Endothelial cell of umbilical vein (primary cell): ENCODE results near the gene TRAIP. TPM values are rescaled to one million over a fixed set of nuclear protein-coding genes. Genes with fewer than 3 reads are reported as not detected.

Experiments used
- BruUV-seq: library from RNA; stranded (reverse); fragments of 400-500 nt; replicated peaks from 2 replicates; lab custom pipeline; 2021; lab: Mats Ljungman, UMichigan
- CTCF ChIA-PET: fragments of 300-600, 350-600 bp; sonication (Branson Sonifier 250); formaldehyde crosslinking; loops from one replicate; lab custom pipeline; 2021; ENCODE audit warnings: antibody characterized with exemption, inconsistent platforms; lab: Charles Lee
- POLR2A ChIA-PET: fragments of 300-600, 350-600 bp; sonication (Branson Sonifier 250); formaldehyde crosslinking; loops from one replicate; lab custom pipeline; 2021; ENCODE audit warnings: antibody characterized with exemption, inconsistent platforms; lab: Charles Lee
- DNase-seq: peaks from one replicate; pipeline ENCODE4 v3.0.0-alpha.2; 2011; ENCODE audit warnings: low read depth, low spot score
- FAIRE-seq: peaks from 2 replicates; lab custom pipeline; 2011; peaks lifted over from hg19 to GRCh38; lab: Jason Lieb, UNC
- H2AFZ ChIP-seq: 2 replicates; pipeline ENCODE4 v1.6.0; 2012; ENCODE audit warnings: low read depth, low read length, control low read depth, inconsistent platforms
- H3K27ac ChIP-seq: 2 replicates; pipeline ENCODE4 v1.5.1; 2011; ENCODE audit warnings: low read depth, mild to moderate bottlenecking, control low read depth, low read length, moderate library complexity; ENCODE audit not compliant: insufficient read depth
- H3K27me3 ChIP-seq, 2 experiments: 2 replicates each; pipeline versions ENCODE4 v1.6.0 to v1.6.1; 2011; ENCODE audit warnings: low read length in 2 of 2, mixed read lengths in 1 of 2; ENCODE audit not compliant: control insufficient read depth in 2 of 2, insufficient read depth in 2 of 2
- H3K36me3 ChIP-seq, 2 experiments: 2 replicates in 1 of 2; 3 replicates in 1 of 2; pipeline ENCODE4 v1.5.1; 2011; ENCODE audit warnings: low read length in 2 of 2, mild to moderate bottlenecking in 1 of 2, moderate library complexity in 1 of 2; ENCODE audit not compliant: control insufficient read depth in 2 of 2, insufficient read depth in 2 of 2; ENCODE audit errors: extremely low read depth in 1 of 2
- H3K4me1 ChIP-seq: 3 replicates; pipeline ENCODE4 v1.5.1; 2011; ENCODE audit warnings: mild to moderate bottlenecking, low read length; ENCODE audit not compliant: control insufficient read depth, insufficient read depth; ENCODE audit errors: extremely low read depth
- H3K4me2 ChIP-seq: 2 replicates; pipeline ENCODE4 v1.6.1; 2011; ENCODE audit warnings: low read length, control low read depth, mixed read lengths; ENCODE audit not compliant: insufficient read depth
- H3K4me3 ChIP-seq, 3 experiments: fragments of 200-600 bp in 1 of 3; sonication (generic), shearing (Covaris generic) in 1 of 3; replicated peaks in 1 of 3; 2 replicates each; pipeline ENCODE4 v1.5.1; 2011 to 2016; ENCODE audit warnings: control low read depth in 3 of 3, low read length in 3 of 3, mild to moderate bottlenecking in 2 of 3, inconsistent platforms in 1 of 3, low read depth in 1 of 3, moderate library complexity in 1 of 3; ENCODE audit not compliant: insufficient read depth in 1 of 3
- H3K79me2 ChIP-seq: 2 replicates; pipeline ENCODE4 v1.6.0; 2012; ENCODE audit warnings: low read length, inconsistent platforms; ENCODE audit not compliant: control insufficient read depth, insufficient read depth
- H3K9ac ChIP-seq: replicated peaks from 2 replicates; pipeline ENCODE3; 2011; ENCODE audit warnings: low read length, control low read depth; ENCODE audit not compliant: insufficient read depth; ENCODE audit errors: extremely low read depth
- H3K9me1 ChIP-seq: replicated peaks from 3 replicates; pipeline ENCODE4 v1.6.0; 2011; ENCODE audit warnings: mild to moderate bottlenecking, low read length; ENCODE audit not compliant: control insufficient read depth, insufficient read depth; ENCODE audit errors: extremely low read depth
- H3K9me3 ChIP-seq: replicated peaks from 2 replicates; pipeline ENCODE4 v1.5.1; 2012; ENCODE audit warnings: low read length, inconsistent platforms; ENCODE audit not compliant: control insufficient read depth, insufficient read depth
- H4K20me1 ChIP-seq: replicated peaks from 2 replicates; pipeline ENCODE3; 2011; ENCODE audit warnings: mild to moderate bottlenecking, low read length; ENCODE audit not compliant: control insufficient read depth, insufficient read depth; ENCODE audit errors: extremely low read depth
- EZH2 ChIP-seq: IDR thresholded peaks from 2 replicates; pipeline ENCODE4 v1.6.1; 2012; ENCODE audit warnings: borderline replicate concordance, low read depth, mild to moderate bottlenecking, moderate library complexity, low read length, inconsistent platforms; ENCODE audit not compliant: severe bottlenecking
- FOS ChIP-seq: IDR thresholded peaks from 2 replicates; pipeline ENCODE4 v1.6.1; 2011; ENCODE audit warnings: mild to moderate bottlenecking, low read length, moderate library complexity, borderline replicate concordance; ENCODE audit not compliant: insufficient read depth
- GATA2 ChIP-seq: IDR thresholded peaks from 2 replicates; pipeline ENCODE4 v1.7.0; 2011; ENCODE audit warnings: low read depth, mild to moderate bottlenecking, moderate library complexity, mixed read lengths, low read length; ENCODE audit not compliant: insufficient read length, insufficient read depth
- JUN ChIP-seq: IDR thresholded peaks from 2 replicates; pipeline ENCODE4 v1.6.1; 2011; ENCODE audit warnings: borderline replicate concordance, low read depth; ENCODE audit not compliant: insufficient read length, insufficient read depth
- MYC ChIP-seq: IDR thresholded peaks from one replicate; pipeline ENCODE4 v1.6.1; 2011; ENCODE audit warnings: mild to moderate bottlenecking, low read depth, low read length
- POLR2A ChIP-seq: IDR thresholded peaks from 2 replicates; pipeline ENCODE4 v1.6.1; 2012; ENCODE audit warnings: low read depth, mild to moderate bottlenecking, control low read depth, low read length
- POLR2AphosphoS5 ChIP-seq: IDR thresholded peaks from 2 replicates; pipeline ENCODE4 v1.6.1; 2012; ENCODE audit warnings: low read depth, mild to moderate bottlenecking, control low read depth, low read length, moderate library complexity; ENCODE audit not compliant: insufficient read depth
- dilution Hi-C: fragments of 300-500 bp; cut with MboI; formaldehyde crosslinking; loops from one replicate; pipeline ENCODE4 v1.15.0; 2019; ENCODE audit warnings: low sequenced_read_pairs; ENCODE audit not compliant: extremely low pct_ligation_motif_present
- intact Hi-C: fragments of 100-400 bp; cut with micrococcal nuclease; formaldehyde crosslinking; loops from one replicate; pipeline ENCODE4 v1.10.0; 2022
- polyA plus RNA-seq, 4 experiments: library from polyadenylated mRNA; depleted of rRNA in 3 of 4; stranded (reverse) in 3 of 4; unstranded in 1 of 4; fragments of >200 nt; gene quantifications; 2 replicates each; pipeline versions ENCODE4 v1.2.1 to v1.2.3, GENCODE V29; 2011 to 2012; ENCODE audit warnings: missing spikeins in 1 of 4
- total RNA-seq: library from RNA; stranded (reverse); gene quantifications from 2 replicates; pipeline ENCODE4 v1.2.3, GENCODE V29; 2021
- TF ChIP-seq, protein P1 (sequence below), 2 donors: IDR thresholded peaks; 1 replicate in 1 of 2; 2 replicates in 1 of 2; pipeline ENCODE4 v1.5.1; 2011; ENCODE audit warnings: low read length in 2 of 2, mild to moderate bottlenecking in 2 of 2, moderate library complexity in 2 of 2, control low read depth in 1 of 2, inconsistent platforms in 1 of 2, low read depth in 1 of 2; ENCODE audit not compliant: insufficient read depth in 1 of 2; ENCODE audit errors: extremely low read depth in 1 of 2
- TF ChIP-seq, protein P2 (sequence below): IDR thresholded peaks from 2 replicates; pipeline ENCODE4 v1.6.1; 2011; ENCODE audit not compliant: insufficient read depth, insufficient read length

TRAIP gene
- total and polyA plus RNA-seq, 2 donors (not counting 3 experiments of a cell fraction or from before 2014, with no cell fraction given), result 9.5 to 13.4 TPM

DNA sequence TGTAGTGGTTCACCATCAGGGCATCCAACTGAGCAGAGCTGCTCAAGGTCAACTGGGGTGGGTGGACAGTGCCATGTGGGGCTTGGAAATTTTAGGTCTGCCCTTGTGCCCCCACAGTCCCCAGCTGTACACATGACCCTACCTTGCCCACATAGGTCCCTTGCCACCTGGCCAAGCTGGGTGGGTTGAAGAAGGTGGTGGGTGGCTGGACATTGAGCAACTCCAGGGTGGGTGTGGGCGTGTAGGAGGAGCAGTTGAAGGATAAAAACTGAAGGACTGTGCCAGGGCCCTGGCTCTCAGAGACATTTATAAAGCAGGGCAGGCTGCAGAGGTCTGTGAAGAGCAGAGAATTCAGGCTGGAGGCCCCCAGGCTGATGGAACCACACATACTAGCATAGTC, 57.3 kb downstream of the TRAIP start:
- Histone ChIP-seq H4K20me1 (no peaks in the 10 kb centered on the region), H3K27ac (no peak overlapping the region), H3K9me1 (no peaks in the 10 kb centered on the region), H3K36me3 (no peaks in the 10 kb centered on the region), H3K4me1 (peaks cover 4% of the 10 kb centered on the region), H3K79me2 (no peaks in the 10 kb centered on the region), H3K9me3 (no peaks in the 10 kb centered on the region), H3K4me3 (no peak overlapping the region), H3K4me2 (no peak overlapping the region), H3K9ac (no peak overlapping the region), H3K27me3 (no peaks in the 10 kb centered on the region), H2AFZ (no peak overlapping the region)
- ChIA-PET CTCF (interaction anchor here (0.9 to 12.4 kb wide), 5 partner anchors 13 to 103 kb away, joined by 3 to 545 read pairs (median 3); partner anchors contain the start of genes IP6K1 and UBA7), POLR2A (no interaction called here)
- intact Hi-C loops, result no loop called here
- DNase-seq, result no peak
- BruUV-seq, result no TSS peak
- FAIRE-seq, result no peak
- no peak for TF ChIP-seq MYC
- no peak for TF ChIP-seq GATA2
- TF ChIP-seq POLR2AphosphoS5, result no peak
- TF ChIP-seq, protein P1, sequence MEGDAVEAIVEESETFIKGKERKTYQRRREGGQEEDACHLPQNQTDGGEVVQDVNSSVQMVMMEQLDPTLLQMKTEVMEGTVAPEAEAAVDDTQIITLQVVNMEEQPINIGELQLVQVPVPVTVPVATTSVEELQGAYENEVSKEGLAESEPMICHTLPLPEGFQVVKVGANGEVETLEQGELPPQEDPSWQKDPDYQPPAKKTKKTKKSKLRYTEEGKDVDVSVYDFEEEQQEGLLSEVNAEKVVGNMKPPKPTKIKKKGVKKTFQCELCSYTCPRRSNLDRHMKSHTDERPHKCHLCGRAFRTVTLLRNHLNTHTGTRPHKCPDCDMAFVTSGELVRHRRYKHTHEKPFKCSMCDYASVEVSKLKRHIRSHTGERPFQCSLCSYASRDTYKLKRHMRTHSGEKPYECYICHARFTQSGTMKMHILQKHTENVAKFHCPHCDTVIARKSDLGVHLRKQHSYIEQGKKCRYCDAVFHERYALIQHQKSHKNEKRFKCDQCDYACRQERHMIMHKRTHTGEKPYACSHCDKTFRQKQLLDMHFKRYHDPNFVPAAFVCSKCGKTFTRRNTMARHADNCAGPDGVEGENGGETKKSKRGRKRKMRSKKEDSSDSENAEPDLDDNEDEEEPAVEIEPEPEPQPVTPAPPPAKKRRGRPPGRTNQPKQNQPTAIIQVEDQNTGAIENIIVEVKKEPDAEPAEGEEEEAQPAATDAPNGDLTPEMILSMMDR (IDR thresholded peaks at IDR 0.05; ENCODE audit: extremely low read depth in 1 of 2, insufficient read depth in 1 of 2, low read depth in 1 of 2, low read length in 2 of 2), result no peak
- TF ChIP-seq JUN, result no peak
- no peak for TF ChIP-seq FOS
- TF ChIP-seq, protein P2, sequence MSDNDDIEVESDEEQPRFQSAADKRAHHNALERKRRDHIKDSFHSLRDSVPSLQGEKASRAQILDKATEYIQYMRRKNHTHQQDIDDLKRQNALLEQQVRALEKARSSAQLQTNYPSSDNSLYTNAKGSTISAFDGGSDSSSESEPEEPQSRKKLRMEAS, result no peak
- no peak for TF ChIP-seq POLR2A
- TF ChIP-seq EZH2, result no peak
- dilution Hi-C loops, result no loop called here
